Smooth muscle cell (in vitro differentiated cells): Measurements from ENCODE around the gene MYO10. TPM values are rescaled to one million over a fixed set of nuclear protein-coding genes. Genes with fewer than 3 reads are reported as not detected.

Experiments
- DNase-seq: peaks from one replicate; lab custom pipeline; 2025; ENCODE audit not compliant: unreplicated experiment; lab: John Stamatoyannopoulos, UW
- H2AFZ ChIP-seq: fragments of 200-600 bp; sonication (generic); 2 replicates; pipeline ENCODE4 v1.6.0; 2016; ENCODE audit warnings: antibody characterized with exemption, low read depth, mild to moderate bottlenecking
- H3F3A ChIP-seq: fragments of 200-600 bp; sonication (generic); 2 replicates; pipeline ENCODE4 v1.6.0; 2017; ENCODE audit warnings: antibody characterized with exemption, low read depth
- H3K27ac ChIP-seq: fragments of 200-600 bp; sonication (generic); 2 replicates; pipeline ENCODE4 v1.5.1; 2016; ENCODE audit warnings: low read depth, mild to moderate bottlenecking
- H3K27me3 ChIP-seq: fragments of 200-600 bp; sonication (generic); 2 replicates; pipeline ENCODE4 v1.6.1; 2016; ENCODE audit warnings: low read depth, mild to moderate bottlenecking
- H3K36me3 ChIP-seq: fragments of 200-600 bp; sonication (generic); 2 replicates; pipeline ENCODE4 v1.5.1; 2016; ENCODE audit warnings: low read depth
- H3K4me1 ChIP-seq: fragments of 200-600 bp; sonication (generic); 2 replicates; pipeline ENCODE4 v1.5.1; 2016; ENCODE audit warnings: low read depth
- H3K4me2 ChIP-seq: fragments of 200-600 bp; sonication (generic); 2 replicates; pipeline ENCODE4 v1.6.0; 2016; ENCODE audit warnings: mild to moderate bottlenecking
- H3K4me3 ChIP-seq: fragments of 200-600 bp; sonication (generic); 2 replicates; pipeline ENCODE4 v1.5.1; 2016; ENCODE audit warnings: mild to moderate bottlenecking
- H3K79me2 ChIP-seq: fragments of 200-600 bp; sonication (generic); 2 replicates; pipeline ENCODE4 v1.6.0; 2016; ENCODE audit warnings: low read depth, mild to moderate bottlenecking
- H3K9ac ChIP-seq: fragments of 200-600 bp; sonication (generic); 2 replicates; pipeline ENCODE4 v1.6.0; 2016; ENCODE audit warnings: low read depth
- H3K9me3 ChIP-seq: fragments of 200-600 bp; sonication (generic); replicated peaks from 2 replicates; pipeline ENCODE4 v1.5.1; 2016; ENCODE audit warnings: low read depth
- H4K20me1 ChIP-seq: fragments of 200-600 bp; sonication (generic); 2 replicates; pipeline ENCODE4 v1.6.0; 2016; ENCODE audit warnings: low read depth
- WGBS: methylation state at CpG from one replicate; pipeline ENCODE4 v1.1.7; 2016; ENCODE audit warnings: low lambda C conversion rate; 5-methylcytosine and 5-hydroxymethylcytosine counted together
- polyA plus RNA-seq: library from polyadenylated mRNA; unstranded; fragments of >200 nt; fragmentation: Nextera tagmentation; extraction: Ambion mirVana; gene quantifications from 2 replicates; pipeline ENCODE4 v1.2.1, GENCODE V29; 2016
- total RNA-seq: library from RNA; depleted of rRNA; stranded (reverse); fragments of >200 nt; gene quantifications from 2 replicates; pipeline ENCODE4 v1.2.3, GENCODE V29; 2014
- TF ChIP-seq, protein P1 (sequence below): fragments of 200-600 bp; sonication (generic); IDR thresholded peaks from 2 replicates; pipeline ENCODE4 v1.5.1; 2017; ENCODE audit warnings: borderline replicate concordance, mild to moderate bottlenecking, antibody characterized with exemption; ENCODE audit not compliant: insufficient read depth, poor library complexity, severe bottlenecking

Gene MYO10
- total and polyA plus RNA-seq, 2 experiments from 2014 or later = 76.4 to 96.8 TPM

DNA sequence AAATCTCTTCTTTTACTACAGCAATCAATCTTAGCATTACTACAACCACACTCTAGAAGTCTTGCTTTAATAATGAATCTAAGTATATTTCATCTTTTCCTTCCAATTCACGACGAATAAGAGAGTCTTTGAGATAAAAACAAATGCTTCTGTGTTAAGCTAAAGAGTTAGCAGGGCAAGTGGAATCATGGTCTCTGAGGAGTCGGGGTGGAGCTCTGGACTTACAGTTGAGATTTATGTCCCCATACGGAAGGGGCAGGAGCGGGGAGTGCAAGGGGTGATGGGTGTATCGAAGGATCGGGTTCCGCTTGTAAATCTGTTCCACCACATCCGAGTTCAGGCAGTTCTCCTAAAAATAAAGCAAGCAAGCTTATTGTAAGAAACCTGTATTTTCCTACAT, 260.3 kb downstream of the MYO10 start:
- Histone ChIP-seq H3K9ac (no peak overlapping the region), H3K4me1 (no peaks in the 10 kb centered on the region), H3K27me3 (no peaks in the 10 kb centered on the region), H3F3A (peaks cover 12% of the 10 kb centered on the region), H3K27ac (no peak overlapping the region), H3K79me2 (no peaks in the 10 kb centered on the region), H3K9me3 (no peaks in the 10 kb centered on the region), H3K36me3 (peaks cover 50% of the 10 kb centered on the region), H4K20me1 (peaks cover 92% of the 10 kb centered on the region), H3K4me2 (no peak overlapping the region), H2AFZ (no peak overlapping the region), H3K4me3 (no peak overlapping the region)
- no peak for DNase-seq
- TF ChIP-seq, protein P1, sequence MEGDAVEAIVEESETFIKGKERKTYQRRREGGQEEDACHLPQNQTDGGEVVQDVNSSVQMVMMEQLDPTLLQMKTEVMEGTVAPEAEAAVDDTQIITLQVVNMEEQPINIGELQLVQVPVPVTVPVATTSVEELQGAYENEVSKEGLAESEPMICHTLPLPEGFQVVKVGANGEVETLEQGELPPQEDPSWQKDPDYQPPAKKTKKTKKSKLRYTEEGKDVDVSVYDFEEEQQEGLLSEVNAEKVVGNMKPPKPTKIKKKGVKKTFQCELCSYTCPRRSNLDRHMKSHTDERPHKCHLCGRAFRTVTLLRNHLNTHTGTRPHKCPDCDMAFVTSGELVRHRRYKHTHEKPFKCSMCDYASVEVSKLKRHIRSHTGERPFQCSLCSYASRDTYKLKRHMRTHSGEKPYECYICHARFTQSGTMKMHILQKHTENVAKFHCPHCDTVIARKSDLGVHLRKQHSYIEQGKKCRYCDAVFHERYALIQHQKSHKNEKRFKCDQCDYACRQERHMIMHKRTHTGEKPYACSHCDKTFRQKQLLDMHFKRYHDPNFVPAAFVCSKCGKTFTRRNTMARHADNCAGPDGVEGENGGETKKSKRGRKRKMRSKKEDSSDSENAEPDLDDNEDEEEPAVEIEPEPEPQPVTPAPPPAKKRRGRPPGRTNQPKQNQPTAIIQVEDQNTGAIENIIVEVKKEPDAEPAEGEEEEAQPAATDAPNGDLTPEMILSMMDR = no peak
- WGBS = 91% methylated on average over 9 of the region's 9 CpGs

DNA sequence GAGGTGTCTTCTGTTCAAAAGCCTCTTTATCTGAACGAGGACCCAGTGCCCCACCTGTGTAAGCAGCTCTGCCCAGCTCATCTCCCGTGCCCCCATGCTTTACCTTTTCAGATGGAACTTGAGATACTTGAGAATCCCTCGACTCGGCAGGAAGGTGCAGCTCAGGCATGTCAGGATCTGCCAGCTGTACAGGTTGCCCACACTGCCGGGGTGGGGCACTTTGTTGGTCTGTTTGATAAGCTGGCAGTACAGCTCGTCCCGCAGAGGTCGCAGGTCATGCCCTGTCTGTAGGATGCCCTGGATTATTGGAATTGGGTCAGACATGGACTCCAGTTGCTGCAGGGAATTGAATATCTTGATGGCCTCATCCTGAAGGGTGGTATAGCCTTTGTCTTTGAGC, 261.3 kb downstream of the MYO10 start:
- H3K9me3 ChIP-seq = no peaks in the 10 kb centered on the region
- TF ChIP-seq, protein P1 = no peak
- no peaks in the 10 kb centered on the region for H3K79me2 ChIP-seq
- H3K4me3 ChIP-seq = no peak overlapping the region
- no peaks in the 10 kb centered on the region for H3K27me3 ChIP-seq
- 96% methylated on average over 8 of the region's 8 CpGs for WGBS
- no peak for DNase-seq
- H3K36me3 ChIP-seq = peaks cover 41% of the 10 kb centered on the region
- no peak overlapping the region for H3K9ac ChIP-seq
- peaks cover 12% of the 10 kb centered on the region for H3F3A ChIP-seq
- H3K27ac ChIP-seq = no peak overlapping the region
- H4K20me1 ChIP-seq = peaks cover 91% of the 10 kb centered on the region
- no peak overlapping the region for H3K4me2 ChIP-seq
- no peak overlapping the region for H2AFZ ChIP-seq
- H3K4me1 ChIP-seq = no peaks in the 10 kb centered on the region

GRCh38 chr5:16673241-16674201, 262.6 kb downstream of the MYO10 start:
- no peak overlapping the region for H3K4me2 ChIP-seq
- no peak overlapping the region for H3K4me3 ChIP-seq
- no peaks in the 10 kb centered on the region for H3K27me3 ChIP-seq
- peaks cover 32% of the 10 kb centered on the region for H3K36me3 ChIP-seq
- peaks cover 21% of the 10 kb centered on the region for H3F3A ChIP-seq
- H3K9ac ChIP-seq = no peak overlapping the region
- H3K27ac ChIP-seq = no peak overlapping the region
- no peaks in the 10 kb centered on the region for H3K9me3 ChIP-seq
- peaks cover 91% of the 10 kb centered on the region for H4K20me1 ChIP-seq
- H3K4me1 ChIP-seq = no peaks in the 10 kb centered on the region
- H2AFZ ChIP-seq = no peak overlapping the region
- H3K79me2 ChIP-seq = no peaks in the 10 kb centered on the region
- TF ChIP-seq, protein P1 = no peak
- no peak for DNase-seq
- 92% methylated on average over 18 of the region's 18 CpGs for WGBS

DNA sequence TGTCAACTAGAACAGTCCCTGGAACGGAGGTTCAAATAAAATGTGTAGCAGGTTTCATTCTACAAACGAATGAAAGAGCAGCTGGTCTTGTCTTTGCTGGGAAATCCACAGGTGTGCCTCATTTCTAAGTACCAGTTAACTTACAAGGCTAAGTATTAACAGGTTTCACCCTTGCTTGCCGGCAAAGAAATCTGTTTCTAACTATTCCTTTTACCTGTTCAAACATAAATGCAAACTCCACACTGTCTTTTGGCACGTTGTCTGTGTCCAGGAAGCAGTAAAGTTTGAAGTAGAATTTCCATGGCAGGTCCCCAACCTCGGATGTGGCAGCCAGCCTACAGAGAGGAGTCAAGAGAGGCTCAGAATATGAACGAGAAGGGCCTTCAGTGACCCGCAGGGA, 264.9 kb downstream of the MYO10 start:
- no peak overlapping the region for H3K4me3 ChIP-seq
- no peak for DNase-seq
- no peaks in the 10 kb centered on the region for H3K27me3 ChIP-seq
- WGBS = 95% methylated on average over 7 of the region's 7 CpGs
- no peaks in the 10 kb centered on the region for H3K9me3 ChIP-seq
- no peaks in the 10 kb centered on the region for H3K79me2 ChIP-seq
- H3K36me3 ChIP-seq = peaks cover 31% of the 10 kb centered on the region
- no peak overlapping the region for H2AFZ ChIP-seq
- H3K4me2 ChIP-seq = no peak overlapping the region
- peaks cover 90% of the 10 kb centered on the region for H4K20me1 ChIP-seq
- no peak overlapping the region for H3K9ac ChIP-seq
- H3K27ac ChIP-seq = peak overlapping the region; percentile 22
- H3K4me1 ChIP-seq = no peaks in the 10 kb centered on the region
- TF ChIP-seq, protein P1 = no peak
- peaks cover 32% of the 10 kb centered on the region for H3F3A ChIP-seq
